NCI-H1417 (cell line): Measurements from ENCODE around the gene HOXD12.
A peak's percentile ranks its signal among the peaks of the same experiment; 100 is the strongest.

Experiments
- DNase-seq, 3 experiments: peaks; one replicate each; lab custom pipeline; 2025; lab: John Stamatoyannopoulos, UW

The HOXD12 gene

GRCh38 chr2:176092270-176093144 is 7.1 kb upstream of the HOXD12 start, which contains the start of gene HOXD13:
Gene HOXD13, plus strand, starts transcription at chr2:176092721. Its CDS starts 170 bp downstream, at chr2:176092891.
- DNase-seq, result peak in 1 of 3 experiments; percentile 16

DNA sequence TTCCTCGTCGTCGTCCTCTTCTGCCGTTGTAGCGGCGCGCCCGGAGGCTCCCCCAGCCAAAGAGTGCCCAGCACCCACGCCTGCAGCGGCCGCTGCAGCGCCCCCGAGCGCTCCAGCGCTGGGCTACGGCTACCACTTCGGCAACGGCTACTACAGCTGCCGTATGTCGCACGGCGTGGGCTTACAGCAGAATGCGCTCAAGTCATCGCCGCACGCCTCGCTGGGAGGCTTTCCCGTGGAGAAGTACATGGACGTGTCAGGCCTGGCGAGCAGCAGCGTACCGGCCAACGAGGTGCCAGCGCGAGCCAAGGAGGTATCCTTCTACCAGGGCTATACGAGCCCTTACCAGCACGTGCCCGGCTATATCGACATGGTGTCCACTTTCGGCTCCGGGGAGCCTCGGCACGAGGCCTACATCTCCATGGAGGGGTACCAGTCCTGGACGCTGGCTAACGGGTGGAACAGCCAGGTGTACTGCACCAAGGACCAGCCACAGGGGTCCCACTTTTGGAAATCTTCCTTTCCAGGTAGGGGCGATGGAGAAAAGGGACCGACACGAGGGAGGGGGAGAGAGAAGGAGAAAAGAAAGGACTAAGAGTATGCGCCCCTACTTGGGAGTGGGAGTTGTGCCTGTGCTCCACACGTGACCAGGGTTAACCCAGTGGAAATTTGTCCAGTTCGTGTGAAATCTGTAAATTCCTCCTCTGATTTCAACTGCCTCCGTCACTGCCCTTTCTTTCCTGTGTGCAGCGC is 6.3 kb upstream of the HOXD12 start:
- peak; percentile 24 to 43 (median 42) for DNase-seq

DNA sequence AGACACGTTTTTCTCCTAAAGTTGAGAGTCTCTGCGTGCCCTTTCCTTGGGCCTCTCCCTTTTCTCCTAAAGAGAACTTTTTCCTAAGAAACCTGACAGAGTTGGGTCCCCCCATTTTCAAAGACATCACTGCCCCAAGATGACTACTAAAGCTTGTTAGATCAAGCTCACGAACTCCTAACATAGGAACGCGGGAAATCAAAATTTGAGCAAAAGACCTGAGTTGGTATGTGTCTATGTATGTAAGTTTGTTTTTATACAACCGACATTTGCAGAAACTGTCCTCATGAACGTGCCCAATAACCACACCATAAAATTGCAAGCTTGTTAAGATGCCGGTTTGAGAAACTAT is 5.7 kb upstream of the HOXD12 start:
- peak in 1 of 3 experiments; percentile 39 for DNase-seq

DNA sequence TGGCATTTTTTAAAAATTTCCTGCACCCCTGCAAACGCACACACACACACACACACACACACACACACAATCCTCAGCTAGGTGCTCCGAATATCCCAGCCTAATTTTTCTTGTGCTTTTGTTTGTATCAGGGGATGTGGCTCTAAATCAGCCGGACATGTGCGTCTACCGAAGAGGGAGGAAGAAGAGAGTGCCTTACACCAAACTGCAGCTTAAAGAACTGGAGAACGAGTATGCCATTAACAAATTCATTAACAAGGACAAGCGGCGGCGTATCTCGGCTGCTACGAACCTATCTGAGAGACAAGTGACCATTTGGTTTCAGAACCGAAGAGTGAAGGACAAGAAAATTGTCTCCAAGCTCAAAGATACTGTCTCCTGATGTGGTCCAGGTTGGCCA is 5.2 kb upstream of the HOXD12 start:
- DNase-seq, result no peak

DNA sequence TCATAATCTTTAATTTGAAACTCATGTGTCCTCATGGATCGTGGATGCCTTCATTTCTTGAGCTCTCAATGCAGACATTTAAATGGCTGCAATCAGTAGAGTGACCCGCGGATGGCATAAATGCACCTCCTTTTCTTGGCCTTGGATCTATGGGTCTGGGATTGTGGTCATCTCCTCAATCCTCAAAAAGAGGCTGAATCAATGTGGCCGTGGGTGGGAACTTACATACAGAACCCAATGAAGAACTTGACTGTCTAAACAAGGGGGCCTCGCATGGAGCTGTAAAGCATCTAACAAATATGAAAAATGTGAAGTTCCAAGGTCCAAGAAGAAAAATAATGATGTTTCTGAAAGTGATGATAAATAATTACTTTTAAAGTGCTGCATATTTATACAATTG is 4.2 kb upstream of the HOXD12 start:
- peak in 1 of 3 experiments; percentile 31 for DNase-seq

DNA sequence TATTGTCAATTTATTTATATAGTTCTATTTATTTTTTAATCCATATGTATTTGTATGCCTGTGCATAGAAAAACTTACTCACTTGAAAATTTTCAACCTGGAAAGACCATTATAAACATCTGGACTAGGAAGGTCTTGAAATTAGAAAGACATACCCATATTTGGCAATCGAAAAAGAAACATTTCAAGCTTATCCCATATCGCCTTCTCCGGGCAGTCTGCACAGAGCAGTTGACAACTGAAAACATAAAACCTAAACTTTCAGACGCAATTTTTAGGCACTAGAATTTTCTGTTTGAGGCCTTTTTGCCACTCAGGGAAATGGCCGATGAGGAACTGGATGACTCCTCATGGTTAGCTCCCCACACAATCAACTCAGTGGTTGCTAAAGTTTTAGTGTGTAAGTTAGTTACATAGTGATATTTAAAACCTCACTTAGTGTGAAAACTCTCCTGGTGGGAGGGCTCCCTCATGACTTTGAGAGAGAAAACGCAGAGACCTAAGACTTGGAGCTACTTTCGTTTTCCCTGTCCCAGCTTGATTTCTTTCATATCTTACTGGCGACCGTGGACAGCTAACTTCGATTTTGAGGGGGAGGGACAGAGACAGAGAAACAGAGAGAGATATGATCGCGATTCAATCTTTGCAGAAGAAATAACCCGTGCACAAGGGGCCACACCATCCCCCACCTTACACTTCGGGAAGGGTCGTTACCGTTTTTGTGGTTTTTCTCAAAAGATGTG is 3.2 kb upstream of the HOXD12 start:
- DNase-seq, result no peak

- DNase-seq, result peak; percentile 74 to 95 (median 88)
These were observed 2.4 kb upstream of the HOXD12 start for GRCh38 chr2:176096986-176097819.

DNA sequence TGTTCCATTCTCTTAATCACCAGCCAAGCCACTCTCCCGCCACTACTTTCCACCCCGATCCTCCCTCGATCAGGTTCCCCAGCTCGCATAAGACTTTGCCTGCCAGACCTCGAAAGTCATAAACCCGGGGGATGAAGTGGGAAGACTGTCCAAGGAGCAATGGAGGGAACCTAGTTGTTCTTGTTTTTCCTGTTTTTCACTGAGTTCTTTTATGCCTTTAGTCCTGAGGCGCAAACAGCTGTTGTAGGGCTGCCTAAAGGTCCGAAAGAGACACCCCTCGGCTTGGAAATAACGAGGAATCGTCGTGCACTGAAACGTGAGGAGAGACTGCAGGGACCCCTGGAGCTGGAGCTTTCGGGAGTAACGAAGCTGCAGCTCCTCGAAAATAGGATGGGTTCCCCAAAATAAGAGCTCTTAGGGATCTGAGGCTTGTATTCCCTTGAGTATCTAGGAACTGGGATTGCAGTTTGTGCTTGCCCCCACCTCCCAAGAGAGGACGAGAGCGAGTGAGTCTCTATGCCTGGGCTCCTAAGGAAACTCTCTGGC is 1.7 kb upstream of the HOXD12 start:
- peak in 1 of 3 experiments; percentile 83 for DNase-seq

GRCh38 chr2:176098366-176099158 is 1.0 kb upstream of the HOXD12 start:
- DNase-seq, result peak in 2 of 3 experiments; percentile 80 to 87

DNA sequence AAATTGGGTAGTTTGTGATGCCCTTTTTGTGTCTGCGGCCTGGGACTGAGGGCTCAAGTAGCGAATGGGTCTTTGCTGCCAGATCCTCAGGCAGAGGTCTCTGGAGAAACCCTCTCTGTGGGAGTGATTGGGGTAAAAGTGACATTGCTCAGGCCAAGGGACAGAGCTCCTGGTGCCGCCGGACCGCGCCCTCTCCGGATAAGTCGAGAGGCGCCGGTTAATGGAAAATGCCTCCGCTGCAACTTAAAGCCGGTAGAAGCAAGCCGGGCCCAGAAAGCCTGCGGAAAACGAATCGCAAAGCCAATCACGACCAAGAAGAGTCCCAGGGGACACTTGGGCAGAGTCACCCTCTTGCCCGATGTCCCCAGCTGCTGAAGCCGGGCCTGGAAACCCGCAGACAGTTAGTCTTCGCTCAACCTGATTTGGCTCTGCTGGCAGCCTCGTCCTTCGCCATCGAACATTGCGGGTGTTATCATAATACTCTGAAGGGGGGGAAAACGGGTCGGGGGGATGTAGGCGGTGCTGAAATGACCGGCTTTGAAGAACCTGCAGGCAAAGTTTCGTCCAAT is 352 bp upstream of the HOXD12 start:
- DNase-seq, result no peak

DNA sequence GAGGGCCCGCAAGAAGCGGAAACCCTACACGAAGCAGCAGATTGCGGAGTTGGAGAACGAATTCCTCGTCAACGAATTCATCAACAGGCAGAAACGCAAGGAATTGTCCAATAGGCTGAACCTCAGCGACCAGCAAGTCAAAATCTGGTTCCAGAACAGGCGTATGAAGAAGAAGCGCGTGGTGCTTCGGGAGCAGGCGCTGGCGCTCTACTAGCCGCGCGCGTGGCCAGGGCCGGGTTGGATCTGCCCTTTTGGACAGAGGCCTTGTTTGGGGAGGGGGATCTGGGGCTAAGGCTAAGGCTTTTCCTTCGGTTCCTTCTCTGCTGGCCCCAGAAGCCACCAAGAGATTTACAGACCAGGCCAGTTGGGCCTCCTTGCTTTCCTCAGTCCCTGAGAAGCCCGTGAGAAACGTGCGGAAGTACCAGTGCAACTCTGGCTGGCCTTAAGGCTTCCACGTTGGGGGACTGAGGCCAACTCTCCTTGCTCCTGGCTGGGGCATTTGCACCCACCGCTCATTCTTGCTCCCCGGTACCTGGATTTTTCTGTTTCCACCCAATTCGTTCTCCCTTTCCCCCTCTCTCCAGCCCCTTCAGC is 1.0 kb downstream of the HOXD12 start:
- DNase-seq, result no peak

- DNase-seq, result no peak
These were observed 1.7 kb downstream of the HOXD12 start for GRCh38 chr2:176101216-176101830.

DNA sequence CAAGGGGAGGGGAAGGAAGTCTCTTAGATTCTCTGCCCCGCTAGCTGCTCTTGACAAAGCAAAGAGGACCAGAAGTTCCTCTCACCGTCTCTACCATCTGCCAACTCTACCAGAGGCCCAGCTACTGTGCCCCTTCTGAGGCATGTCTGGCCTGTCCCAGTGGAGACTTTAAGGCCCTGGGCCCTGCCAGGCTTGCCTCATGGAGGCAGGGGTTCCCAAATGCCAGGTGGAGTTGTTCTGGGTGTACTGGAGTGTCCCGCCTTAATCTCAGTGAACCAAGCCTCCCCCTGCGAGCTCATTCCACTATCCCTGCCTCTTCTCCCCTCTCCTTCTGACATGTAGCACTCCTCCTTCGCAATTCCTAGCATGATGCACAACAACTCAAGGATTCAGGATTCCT is 2.2 kb downstream of the HOXD12 start:
- DNase-seq, result no peak

DNA sequence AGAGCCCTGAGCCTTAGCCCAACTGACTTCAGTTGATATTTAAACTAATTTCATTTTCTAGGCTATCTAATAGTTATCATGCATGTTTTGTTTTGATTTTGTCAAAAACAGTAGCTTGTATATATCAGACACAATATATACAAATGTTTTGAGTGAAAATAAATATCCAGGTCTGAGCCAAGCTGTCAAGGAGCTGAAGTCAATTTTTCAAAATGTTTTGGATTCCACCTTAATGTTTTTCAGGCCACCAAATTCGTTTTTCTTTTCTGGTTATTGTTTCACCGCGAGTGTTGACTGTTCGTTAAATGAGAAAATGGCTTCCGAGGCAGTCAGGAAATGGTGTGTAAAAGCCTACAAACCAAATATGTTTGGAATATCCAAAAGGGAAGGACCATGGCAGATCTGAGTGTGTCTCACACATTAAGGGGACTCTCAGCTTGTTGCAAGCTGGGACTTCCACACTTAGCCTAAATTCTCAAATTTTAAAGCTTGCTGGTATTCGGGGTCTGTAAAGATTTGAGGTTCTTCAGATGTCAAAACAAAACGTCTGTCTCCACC is 2.8 kb downstream of the HOXD12 start:
- DNase-seq, result no peak

GRCh38 chr2:176103194-176103593 is 3.6 kb downstream of the HOXD12 start:
- no peak for DNase-seq

DNA sequence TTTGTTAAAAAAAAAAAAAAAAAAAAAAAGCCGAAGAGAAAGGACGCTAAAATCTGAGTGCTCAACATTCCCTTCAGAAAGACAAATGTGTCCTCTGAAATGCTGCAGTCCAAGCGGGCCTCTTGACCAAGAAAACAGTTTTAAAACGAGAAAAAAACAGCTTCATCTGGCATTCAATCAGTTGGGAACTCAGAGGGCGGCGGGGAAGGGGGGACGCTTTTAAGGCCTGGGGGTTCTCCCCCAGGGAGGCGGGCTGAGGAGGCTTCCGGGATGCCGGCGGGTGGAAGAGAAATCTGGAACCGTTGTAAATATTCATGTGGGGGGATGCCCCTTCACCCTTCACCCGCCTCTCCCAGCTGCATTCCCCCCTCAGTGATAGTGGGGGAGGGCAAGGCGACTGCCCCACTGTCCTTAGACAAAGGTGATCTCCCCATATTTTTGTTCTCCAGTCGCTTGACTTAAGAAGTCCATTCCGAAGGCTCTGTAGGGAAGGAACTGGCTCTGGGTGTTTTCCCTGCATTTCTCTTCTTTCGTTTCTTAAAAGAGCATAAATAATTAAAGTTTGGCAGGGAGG is 4.2 kb downstream of the HOXD12 start:
- no peak for DNase-seq

- DNase-seq, result no peak
These were observed 4.9 kb downstream of the HOXD12 start for GRCh38 chr2:176104316-176105077.
